Gastrocnemius medialis (tissue), 4 donors: ENCODE measurements around the gene ATP13A3. TPM values are rescaled to one million over a fixed set of nuclear protein-coding genes. Genes with fewer than 3 reads are reported as not detected.

Source experiments
- ATAC-seq, 2 donors: fragments of 150-250 bp; one replicate each; pipeline ENCODE4 v1.9.1; 2016
- DNase-seq, 2 donors: peaks; one replicate each; pipeline ENCODE4 v3.0.0-alpha.2; 2019
- H3K27ac ChIP-seq, 4 donors: fragments of 200-600 bp; sonication (generic); 1 replicate in 1 of 4; 2 replicates in 3 of 4; pipeline ENCODE4 v1.5.1; 2016 to 2018; ENCODE audit warnings: mild to moderate bottlenecking in 2 of 4, moderate library complexity in 1 of 4
- H3K27me3 ChIP-seq, 3 donors: fragments of 200-600 bp; sonication (generic) in 2 of 3; 1 replicate in 1 of 3; 2 replicates in 2 of 3; pipeline versions ENCODE4 v1.5.1 to v1.6.0; 2016 to 2019; ENCODE audit warnings: mild to moderate bottlenecking in 1 of 3, moderate library complexity in 1 of 3
- H3K36me3 ChIP-seq, 2 donors: fragments of 200-600 bp; sonication (generic) in 1 of 2; one replicate each; pipeline ENCODE4 v1.5.1; 2017 to 2018
- H3K4me1 ChIP-seq, 2 donors: fragments of 200-600 bp; sonication (generic) in 1 of 2; one replicate each; pipeline ENCODE4 v1.5.1; 2016 to 2017; ENCODE audit warnings: mild to moderate bottlenecking in 2 of 2
- H3K4me3 ChIP-seq, 4 donors: fragments of 200-600 bp; sonication (generic) in 3 of 4; 1 replicate in 1 of 4; 2 replicates in 3 of 4; pipeline ENCODE4 v1.5.1; 2016 to 2019; ENCODE audit warnings: mild to moderate bottlenecking in 2 of 4
- H3K9me3 ChIP-seq, 3 donors: fragments of 200-600 bp; sonication (generic) in 2 of 3; 1 replicate in 1 of 3; 2 replicates in 2 of 3; pipeline ENCODE4 v1.5.1; 2016 to 2019
- POLR2A ChIP-seq, 2 donors: fragments of 450-650 bp; IDR thresholded peaks; one replicate each; pipeline ENCODE4 v1.6.1; 2017; ENCODE audit warnings: antibody characterized with exemption in 2 of 2, mild to moderate bottlenecking in 2 of 2, moderate library complexity in 2 of 2
- in situ Hi-C, 4 donors: fragments of 200-750 bp; cut with MboI; loops; one replicate each; pipeline versions ENCODE4 v1.15.0 to v1.8.0; 2017; ENCODE audit warnings: low sequenced_read_pairs in 4 of 4
- intact Hi-C: fragments of 100-400 bp; cut with DNase I; formaldehyde crosslinking; loops from one replicate; pipeline ENCODE4 v1.15.1; 2023; ENCODE audit warnings: low total_unique reads
- total RNA-seq, 4 donors: library from RNA; depleted of rRNA; stranded (reverse); fragments of >200 nt; gene quantifications; one replicate each; pipeline versions ENCODE4 v1.1.0 to v1.2.3, GENCODE V29; 2016
- TF ChIP-seq, protein P1 (sequence below), 5 experiments: fragments of 450-650 bp in 3 of 5; fragments of 200-600 bp in 2 of 5; sonication (generic) in 2 of 5; IDR thresholded peaks in 4 of 5; conservative IDR thresholded peaks in 1 of 5; 1 replicate in 4 of 5; 2 replicates in 1 of 5; pipeline ENCODE4 v1.5.1; 2016 to 2019; ENCODE audit warnings: antibody characterized with exemption in 5 of 5, mild to moderate bottlenecking in 3 of 5, moderate library complexity in 3 of 5

Gene ATP13A3
- total RNA-seq, 4 donors from 2014 or later, result 31.8 to 90.2 (median 57.3) TPM

DNA sequence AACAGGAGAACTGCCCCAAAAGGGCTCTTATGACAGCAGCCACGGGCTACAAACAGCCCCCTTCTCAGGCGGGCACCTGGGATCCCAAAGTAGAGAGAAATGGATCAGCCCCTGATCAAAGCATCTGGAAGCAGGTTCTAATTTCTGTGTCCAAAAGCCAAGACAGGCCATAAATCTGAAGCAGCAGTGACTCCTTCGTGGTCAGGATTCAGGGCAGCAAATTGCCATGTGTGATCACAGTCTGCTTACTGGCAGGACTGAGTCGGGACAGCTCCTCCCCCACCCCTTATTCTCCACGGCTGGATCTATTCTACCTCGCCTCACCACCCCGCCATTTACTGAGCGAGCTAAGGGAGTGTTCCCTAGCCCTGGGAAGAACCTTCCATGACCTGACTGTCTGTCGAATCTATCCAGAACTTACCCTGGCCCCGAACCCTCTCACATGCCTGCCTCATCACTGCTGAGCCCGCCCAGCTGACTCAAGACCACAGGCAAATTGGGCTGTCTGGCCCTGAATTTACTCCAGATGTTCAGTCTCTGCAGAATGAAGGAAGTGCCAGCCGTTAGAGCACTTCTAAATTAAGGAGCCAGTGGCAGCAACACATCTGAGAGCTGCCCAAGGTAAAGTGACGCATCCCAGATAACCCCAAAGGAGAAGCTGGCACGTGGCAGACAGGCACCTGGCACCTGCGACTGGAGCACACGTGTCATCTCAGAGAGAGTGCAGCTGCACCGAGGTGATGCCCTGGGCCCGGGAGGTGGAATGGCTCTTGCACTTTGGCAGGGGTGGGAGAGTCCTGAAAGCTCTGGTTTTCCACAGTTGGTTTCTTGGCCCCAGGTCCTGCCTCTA lies 118.6 kb downstream of the ATP13A3 start:
- H3K4me1 ChIP-seq, result peaks cover 0 to 12% of the 10 kb centered on the region in 2 donors
- intact Hi-C loops, result no loop called here
- no peaks in the 10 kb centered on the region for H3K36me3 ChIP-seq
- no peak overlapping the region for H3K27ac ChIP-seq
- TF ChIP-seq POLR2A (IDR thresholded peaks at IDR 0.05), result no peak
- TF ChIP-seq, protein P1, sequence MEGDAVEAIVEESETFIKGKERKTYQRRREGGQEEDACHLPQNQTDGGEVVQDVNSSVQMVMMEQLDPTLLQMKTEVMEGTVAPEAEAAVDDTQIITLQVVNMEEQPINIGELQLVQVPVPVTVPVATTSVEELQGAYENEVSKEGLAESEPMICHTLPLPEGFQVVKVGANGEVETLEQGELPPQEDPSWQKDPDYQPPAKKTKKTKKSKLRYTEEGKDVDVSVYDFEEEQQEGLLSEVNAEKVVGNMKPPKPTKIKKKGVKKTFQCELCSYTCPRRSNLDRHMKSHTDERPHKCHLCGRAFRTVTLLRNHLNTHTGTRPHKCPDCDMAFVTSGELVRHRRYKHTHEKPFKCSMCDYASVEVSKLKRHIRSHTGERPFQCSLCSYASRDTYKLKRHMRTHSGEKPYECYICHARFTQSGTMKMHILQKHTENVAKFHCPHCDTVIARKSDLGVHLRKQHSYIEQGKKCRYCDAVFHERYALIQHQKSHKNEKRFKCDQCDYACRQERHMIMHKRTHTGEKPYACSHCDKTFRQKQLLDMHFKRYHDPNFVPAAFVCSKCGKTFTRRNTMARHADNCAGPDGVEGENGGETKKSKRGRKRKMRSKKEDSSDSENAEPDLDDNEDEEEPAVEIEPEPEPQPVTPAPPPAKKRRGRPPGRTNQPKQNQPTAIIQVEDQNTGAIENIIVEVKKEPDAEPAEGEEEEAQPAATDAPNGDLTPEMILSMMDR (IDR thresholded peaks at IDR 0.05 in 4 of 5, conservative IDR thresholded peaks at IDR 0.05 in 1 of 5), result no peak
- peaks cover 8 to 29% (median 10%) of the 10 kb centered on the region in 3 donors for H3K27me3 ChIP-seq
- DNase-seq (no peak), ATAC-seq (no peak)
- no peak overlapping the region for H3K4me3 ChIP-seq
- in situ Hi-C loops, result no loop called here
- H3K9me3 ChIP-seq, result no peaks in the 10 kb centered on the region

DNA sequence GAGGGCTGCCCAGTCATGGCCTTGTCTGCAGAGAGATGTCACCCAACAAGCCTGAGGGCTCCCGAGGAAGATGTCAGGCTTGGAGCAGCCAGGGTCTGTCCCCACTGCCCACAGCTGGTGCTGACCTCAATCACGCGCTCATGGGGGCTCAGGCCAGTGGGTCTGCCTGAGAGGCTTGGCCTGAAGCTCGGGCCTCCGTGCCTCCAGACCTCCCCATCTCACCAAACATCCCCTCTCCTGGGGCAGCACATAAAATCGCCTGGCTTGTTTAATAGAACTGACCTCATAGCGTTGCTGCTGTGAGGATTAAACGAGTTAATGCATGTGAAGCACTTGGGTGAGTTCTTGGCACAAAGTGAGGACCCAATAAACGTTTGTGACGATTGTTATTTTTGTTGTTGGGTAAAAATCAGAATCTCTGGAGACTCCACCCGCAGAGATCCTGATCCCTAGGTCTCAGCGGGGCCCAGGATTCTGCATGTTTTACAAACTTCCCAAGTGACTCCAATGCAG lies 120.8 kb downstream of the ATP13A3 start:
- TF ChIP-seq, protein P1 (IDR thresholded peaks at IDR 0.05 in 4 of 5, conservative IDR thresholded peaks at IDR 0.05 in 1 of 5), result no peak
- ATAC-seq, result no peak
- peaks cover 8 to 29% (median 10%) of the 10 kb centered on the region in 3 donors for H3K27me3 ChIP-seq
- DNase-seq, result no peak
- no peak overlapping the region for H3K27ac ChIP-seq
- H3K4me3 ChIP-seq, result no peak overlapping the region
- no peaks in the 10 kb centered on the region for H3K9me3 ChIP-seq
- in situ Hi-C loops (no loop called here), intact Hi-C loops (no loop called here)
- peaks cover 0 to 12% of the 10 kb centered on the region in 2 donors for H3K4me1 ChIP-seq
- H3K36me3 ChIP-seq, result no peaks in the 10 kb centered on the region

DNA sequence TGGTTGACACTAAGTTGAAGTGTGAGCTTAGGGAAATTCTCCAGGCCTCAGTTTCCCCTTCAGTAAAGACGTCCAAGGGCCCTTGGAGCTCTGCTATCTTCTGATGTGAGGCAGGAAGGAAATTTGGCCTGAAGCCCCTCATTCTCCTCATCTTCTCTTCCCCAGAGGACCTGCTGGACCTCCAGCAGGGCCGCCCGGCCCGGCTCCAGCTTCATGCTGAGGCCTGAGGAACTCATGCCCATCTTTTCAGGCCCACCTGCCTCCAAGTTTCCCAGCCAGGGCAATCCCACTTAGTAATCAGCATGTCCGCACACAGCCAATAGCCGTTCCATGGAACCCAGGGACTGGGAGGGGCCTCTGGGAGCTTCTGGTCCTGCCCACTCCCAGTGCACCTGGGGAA lies 121.3 kb downstream of the ATP13A3 start:
- intact Hi-C loops, result no loop called here
- TF ChIP-seq, protein P1 (IDR thresholded peaks at IDR 0.05 in 4 of 5, conservative IDR thresholded peaks at IDR 0.05 in 1 of 5), result no peak
- no peak for DNase-seq
- ATAC-seq, result no peak
- H3K27ac ChIP-seq, result no peak overlapping the region
- H3K9me3 ChIP-seq, result no peaks in the 10 kb centered on the region
- no peak overlapping the region for H3K4me3 ChIP-seq
- in situ Hi-C loops, result no loop called here
- peaks cover 8 to 28% (median 10%) of the 10 kb centered on the region in 3 donors for H3K27me3 ChIP-seq
- no peaks in the 10 kb centered on the region for H3K36me3 ChIP-seq
- peaks cover 0 to 12% of the 10 kb centered on the region in 2 donors for H3K4me1 ChIP-seq

DNA sequence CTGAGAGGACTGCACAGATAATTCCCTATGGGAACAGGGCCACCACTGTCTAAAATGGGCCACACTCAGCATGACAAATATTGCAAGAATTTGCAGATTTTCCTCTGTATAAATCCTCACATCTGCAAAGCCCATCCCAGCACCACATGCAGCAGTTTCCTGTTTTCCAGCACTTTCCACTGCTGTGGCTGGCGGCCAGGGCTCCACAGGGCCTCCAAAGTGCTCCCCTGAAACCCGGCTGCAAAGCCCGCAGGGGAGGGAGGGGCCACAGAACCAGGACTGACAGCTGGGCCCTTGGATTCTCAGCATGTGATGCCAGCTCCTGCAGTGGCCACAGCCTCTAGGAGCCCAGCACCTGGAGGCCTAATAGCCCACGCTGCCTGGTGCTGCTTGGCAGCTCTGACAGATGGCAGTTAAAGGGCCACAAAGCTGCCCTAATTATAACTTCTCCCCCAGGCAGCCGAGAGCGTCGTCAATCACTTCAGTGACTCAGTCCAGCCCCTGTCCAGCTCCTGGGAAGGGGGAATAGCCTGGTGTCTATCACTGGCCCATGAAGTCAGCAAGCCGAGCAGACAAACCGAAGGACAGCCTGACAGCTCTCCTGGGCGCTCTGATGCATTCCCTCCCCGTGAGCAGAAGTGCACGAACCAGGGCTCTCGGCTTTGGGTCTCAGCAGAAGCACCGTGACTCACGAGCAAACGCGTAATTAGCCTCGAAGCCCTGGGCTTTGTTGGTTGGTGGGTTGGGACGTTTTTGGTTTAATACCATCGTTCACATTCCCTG lies 122.0 kb downstream of the ATP13A3 start:
- Histone ChIP-seq H3K27me3 (peaks cover 8 to 21% (median 10%) of the 10 kb centered on the region in 3 donors), H3K4me1 (peaks cover 0 to 12% of the 10 kb centered on the region in 2 donors), H3K4me3 (no peak overlapping the region), H3K36me3 (no peaks in the 10 kb centered on the region), H3K27ac (no peak overlapping the region), H3K9me3 (no peaks in the 10 kb centered on the region)
- ATAC-seq (peak in 1 of 2 donors; percentile 30), DNase-seq (no peak)
- TF ChIP-seq POLR2A (IDR thresholded peaks at IDR 0.05), result no peak
- TF ChIP-seq, protein P1 (IDR thresholded peaks at IDR 0.05 in 4 of 5, conservative IDR thresholded peaks at IDR 0.05 in 1 of 5), result no peak
- in situ Hi-C loops (no loop called here), intact Hi-C loops (no loop called here)
